Activated CD8-positive, alpha-beta memory T cell treated with anti-CD3 and anti-CD28 coated beads for 1 hour (primary cell): ENCODE data around the gene CELA2A.
"Not testable (repeated sequence)": the region's sequence is repeated elsewhere in the genome, so short reads cannot be mapped to it uniquely, and the experiment has no call there.

Source experiments
- DNase-seq, 2 donors: peaks; one replicate each; pipeline ENCODE4 v3.0.0-alpha.2; 2020; ENCODE audit warnings: low read depth in 1 of 2; ENCODE audit errors: extremely low read depth in 1 of 2

Gene CELA2A

DNA sequence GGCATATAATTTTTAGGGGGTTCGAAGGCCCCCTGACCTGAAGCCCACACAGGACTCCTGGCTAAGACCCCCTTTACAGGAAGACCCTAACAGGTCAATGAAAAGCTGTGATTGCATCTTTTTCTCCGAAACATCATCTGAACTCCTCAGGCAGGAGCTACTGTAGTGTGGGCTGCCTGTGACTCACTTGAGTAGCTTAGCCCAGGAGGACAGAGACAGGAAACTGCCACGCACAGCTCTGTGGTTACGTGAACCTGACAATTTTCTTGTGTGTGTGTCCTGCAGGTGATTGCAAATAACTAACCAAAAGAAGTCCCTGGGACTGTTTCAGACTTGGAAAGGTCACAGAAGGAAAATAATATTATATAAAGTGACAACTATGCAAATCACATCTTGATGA lies 34.5 kb downstream of the CELA2A start:
- DNase-seq, result not testable (repeated sequence)

DNA sequence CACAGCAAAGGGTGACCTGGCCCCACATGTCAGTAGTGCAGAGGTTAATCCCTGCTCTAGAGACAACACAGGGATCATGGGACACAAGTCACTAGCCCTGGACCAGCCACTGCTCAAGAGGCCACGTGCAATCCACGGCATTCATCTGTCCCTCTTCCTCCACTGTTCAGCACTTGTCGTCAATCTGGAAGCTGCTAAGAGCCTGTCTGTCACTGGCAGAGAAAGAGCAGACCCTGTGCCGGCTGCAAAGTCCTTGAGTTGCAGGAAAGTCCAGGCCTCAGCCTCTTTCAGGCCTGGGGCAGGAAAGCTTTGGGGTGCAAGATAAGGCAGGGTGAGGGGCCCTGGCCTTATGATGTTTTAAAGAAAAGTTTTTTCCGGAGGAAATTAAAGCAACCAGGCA lies 36.1 kb downstream of the CELA2A start:
- DNase-seq, result no peak

DNA sequence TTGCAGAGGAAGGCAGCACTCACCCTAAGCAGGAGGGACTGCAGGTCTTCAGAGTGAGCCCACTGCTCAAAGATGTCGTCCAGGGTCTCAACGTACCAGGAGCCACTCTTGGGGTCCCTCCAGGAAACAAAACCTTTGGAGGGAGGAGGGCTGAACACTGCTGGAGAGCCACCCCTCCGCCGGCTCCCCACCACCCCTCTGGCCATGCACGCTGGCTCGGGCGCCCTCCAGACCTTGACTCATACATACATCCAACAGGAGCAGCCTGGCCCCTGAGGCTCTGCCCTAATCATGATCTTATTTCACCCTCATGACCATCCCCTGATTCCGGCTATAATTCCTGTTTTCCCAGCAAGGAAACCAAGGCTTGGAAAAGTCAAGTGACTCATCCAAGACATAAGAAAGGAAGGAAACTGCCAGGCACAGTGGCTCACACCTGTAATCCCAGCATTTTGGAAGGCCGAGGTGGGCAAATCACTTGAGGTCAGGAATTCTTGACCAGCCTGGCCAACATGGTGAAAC lies 37.4 kb downstream of the CELA2A start:
- no peak for DNase-seq

- DNase-seq, result no peak
These were observed 43.9 kb downstream of the CELA2A start for GRCh38 chr1:15500184-15501178.

DNA sequence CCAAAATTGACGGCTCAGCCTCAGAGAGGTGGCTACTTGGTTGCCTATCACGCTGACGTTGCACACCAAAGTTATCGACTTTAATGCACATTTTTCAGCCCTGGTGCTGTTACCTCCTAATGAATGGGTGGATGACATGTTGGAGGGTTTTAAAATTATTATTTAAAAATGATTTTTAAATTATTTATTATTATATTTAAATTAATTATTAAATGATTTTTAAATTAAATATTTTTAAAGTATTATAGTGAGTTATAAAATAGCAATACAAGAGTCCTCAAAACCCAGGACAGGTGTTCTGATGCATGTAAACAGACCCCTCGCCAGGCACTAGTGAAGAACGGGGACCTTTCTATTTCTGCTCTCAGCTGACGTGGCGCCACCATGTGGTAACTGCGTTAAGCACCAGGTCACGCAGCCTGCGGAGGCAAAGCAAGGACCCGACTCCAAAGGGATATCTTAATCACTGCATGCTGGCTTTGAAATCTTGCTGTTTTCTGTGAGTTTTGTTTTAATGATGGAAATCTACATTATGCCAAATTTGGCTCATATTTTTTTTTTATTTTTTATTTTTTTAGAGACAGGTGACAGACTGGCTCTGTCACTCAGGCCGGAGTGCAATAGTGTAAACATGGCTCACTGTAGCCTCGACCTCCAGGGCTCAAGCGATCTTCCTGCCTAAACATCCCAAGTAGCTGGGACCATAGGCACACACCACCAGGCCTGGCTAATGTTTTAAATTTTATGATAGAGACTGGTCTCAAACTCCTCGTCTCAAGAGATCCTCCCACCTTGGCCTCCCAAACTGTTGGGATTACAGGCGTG lies 44.9 kb downstream of the CELA2A start:
- DNase-seq, result peak in 1 of 2 donors; percentile 13

DNA sequence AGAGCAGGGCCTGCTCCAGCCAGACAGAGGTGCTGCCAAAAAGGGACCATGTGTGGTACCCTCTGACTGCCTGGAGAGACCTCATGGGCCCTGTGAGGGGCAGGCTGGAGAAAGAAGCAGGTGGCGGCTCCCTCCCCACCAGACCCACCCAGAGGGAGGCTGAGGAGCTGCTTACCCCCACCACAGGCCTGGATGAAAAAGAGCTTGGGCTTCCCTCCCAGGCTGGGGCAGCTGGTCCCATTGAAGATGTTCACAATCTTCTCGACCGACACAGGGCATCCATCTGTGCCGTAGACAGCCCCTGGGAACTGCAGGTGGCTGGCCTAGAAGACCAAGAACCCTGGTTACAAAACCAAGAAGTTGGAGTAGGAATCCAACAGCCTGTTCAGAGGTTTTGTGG lies 47.9 kb downstream of the CELA2A start:
- DNase-seq, result no peak

- no peak for DNase-seq
These were observed 50.3 kb downstream of the CELA2A start for GRCh38 chr1:15506831-15507230.

DNA sequence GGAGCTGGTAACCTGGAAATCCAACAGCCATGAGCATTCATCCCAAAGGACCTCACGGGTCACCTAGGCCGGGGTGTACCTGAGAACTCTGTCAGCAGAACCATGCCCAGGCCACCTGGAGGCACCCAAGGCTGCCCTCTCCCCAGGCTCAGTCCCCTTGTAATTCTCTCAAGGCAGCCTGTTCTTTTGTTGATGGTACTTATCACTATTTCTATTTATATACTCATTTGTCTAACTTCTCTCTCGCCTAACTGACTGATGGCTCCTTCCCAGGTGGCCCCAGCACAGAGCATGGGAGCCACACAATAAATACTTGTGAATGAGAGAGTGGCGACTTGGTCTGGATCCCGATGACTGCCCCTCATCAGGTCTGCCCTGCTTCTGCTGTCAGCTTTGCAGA lies 50.7 kb downstream of the CELA2A start:
- no peak for DNase-seq

DNA sequence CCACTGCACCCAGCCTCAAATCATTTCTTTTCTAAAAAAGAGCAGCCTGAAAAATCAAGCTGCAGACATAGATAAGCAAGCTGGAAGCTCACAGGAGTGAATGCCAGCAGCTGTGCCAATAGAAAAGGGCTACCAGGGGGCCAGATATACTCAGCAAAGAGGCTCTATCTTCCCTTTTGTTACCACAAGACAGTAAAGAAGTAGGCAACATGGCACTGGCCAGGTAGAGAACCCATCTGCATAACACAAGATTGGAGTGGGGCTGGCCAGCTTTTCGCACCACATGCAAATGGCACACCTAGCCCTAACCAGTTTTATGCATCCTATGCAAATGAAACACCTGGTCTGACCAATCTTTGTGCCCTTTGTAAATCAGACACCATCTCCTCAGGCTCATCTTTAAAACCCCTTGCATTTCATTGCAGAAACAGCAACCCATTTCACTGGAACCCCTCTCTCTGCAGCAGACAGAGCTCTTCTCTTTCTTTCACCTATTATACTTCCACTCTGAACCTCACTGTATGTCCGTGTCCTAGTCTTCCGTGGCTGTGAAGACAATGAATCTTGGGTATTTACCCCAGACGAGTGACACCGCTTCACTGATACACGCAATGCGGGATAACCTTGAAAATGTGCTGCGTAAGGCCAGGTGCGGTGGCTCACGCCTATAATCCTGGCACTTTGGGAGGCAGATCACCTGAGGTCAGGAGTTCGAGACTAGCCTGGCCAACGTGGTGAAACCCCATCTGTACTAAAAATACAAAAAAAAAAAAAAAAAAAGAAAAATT lies 52.4 kb downstream of the CELA2A start:
- no peak for DNase-seq

- no peak for DNase-seq
These were observed 53.1 kb downstream of the CELA2A start for GRCh38 chr1:15509586-15509985.

DNA sequence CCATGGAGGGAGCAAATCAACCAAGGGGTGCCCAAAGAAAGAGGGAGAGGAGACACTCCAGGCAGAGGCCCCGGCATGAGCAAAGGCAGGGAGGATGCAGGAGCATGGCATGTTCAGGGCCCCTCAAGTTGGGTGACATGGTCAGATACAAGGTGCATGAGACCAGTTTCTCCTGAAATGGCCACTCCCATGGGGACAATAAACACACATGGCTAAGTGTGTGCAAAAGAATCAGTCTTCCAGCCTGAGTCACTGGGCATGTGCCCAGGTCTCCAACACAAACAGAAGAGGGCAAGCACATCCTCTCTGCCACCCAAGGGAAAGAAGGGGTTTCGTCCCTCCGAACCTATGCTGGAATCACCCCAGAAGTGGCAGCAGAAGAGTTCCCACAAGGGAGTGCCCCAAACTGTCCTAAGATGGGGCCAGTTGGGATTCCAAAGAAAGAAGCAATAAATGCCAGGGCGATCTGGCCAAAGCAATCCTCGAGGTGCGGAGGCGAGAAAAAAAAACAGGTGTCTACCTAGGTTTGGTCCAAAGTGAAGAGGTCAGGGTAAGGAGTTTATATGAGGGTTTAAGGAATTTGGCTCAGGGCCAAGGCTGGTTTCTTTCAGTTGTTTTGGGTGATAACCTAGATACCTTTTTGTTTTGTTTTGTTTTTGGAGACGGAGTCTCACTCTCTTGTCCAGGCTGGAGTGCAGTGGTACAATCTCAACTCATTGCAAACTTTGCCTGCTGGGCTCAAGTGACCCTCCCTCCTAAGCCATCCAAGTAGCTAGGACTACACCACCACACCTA lies 54.3 kb downstream of the CELA2A start:
- DNase-seq, result no peak

GRCh38 chr1:15513192-15513591 lies 56.7 kb downstream of the CELA2A start:
- DNase-seq, result no peak

DNA sequence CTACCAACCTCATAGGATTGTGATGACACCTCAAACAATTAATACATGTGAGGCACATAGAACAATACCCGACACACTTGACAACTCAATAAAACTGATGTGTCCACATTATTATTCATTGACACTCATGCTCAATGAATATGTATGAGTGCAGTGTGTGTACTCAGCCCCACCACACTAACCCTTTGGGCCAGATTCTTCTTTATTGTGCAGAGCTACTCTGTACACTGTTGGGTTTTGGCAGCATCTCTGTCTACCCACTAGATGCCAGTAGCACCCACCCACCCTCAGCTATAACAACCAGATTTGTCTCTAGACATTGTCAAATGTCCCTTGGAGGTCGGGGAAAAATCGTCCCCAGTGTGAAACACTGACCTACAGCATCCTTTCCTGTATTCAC lies 57.4 kb downstream of the CELA2A start:
- no peak for DNase-seq

- not testable (repeated sequence) for DNase-seq
These were observed 58.0 kb downstream of the CELA2A start for GRCh38 chr1:15514557-15514956.

- no peak for DNase-seq
These were observed 58.6 kb downstream of the CELA2A start for GRCh38 chr1:15515022-15515663.

GRCh38 chr1:15519625-15520024 lies 63.1 kb downstream of the CELA2A start:
- DNase-seq, result no peak

GRCh38 chr1:15521206-15521906 lies 64.8 kb downstream of the CELA2A start:
- not testable (repeated sequence) for DNase-seq
